ENCODE measurements around the gene MPV17L. TPM values are rescaled to one million over a fixed set of nuclear protein-coding genes. Genes with fewer than 3 reads are reported as not detected.

The MPV17L gene
- total RNA-seq, 5 donors from 2014 or later (not counting 1 experiment from before 2014, with no cell fraction given), result 0.09 to 0.19 (median 0.13) TPM; not detected in 2

DNA sequence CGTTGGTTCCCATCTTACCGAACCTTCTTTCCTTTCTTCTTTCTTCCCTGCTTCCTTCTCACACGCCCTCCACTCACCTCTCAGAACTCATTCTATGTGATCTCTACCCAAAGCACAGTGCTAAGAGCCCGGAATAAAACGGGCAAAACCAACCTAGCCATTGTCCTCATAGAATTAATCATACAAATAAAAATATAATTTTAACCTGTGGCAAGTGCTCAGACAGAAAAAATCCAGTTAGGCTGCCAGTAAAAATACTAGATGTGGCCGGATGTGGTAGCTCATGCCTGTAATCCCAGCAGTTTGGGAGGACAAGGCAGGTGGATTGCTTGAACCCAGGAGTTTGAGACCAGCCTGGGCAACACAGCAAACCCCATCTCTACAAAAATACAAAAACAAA, 65.8 kb downstream of the MPV17L start:
- peaks cover 1 to 13% of the 10 kb centered on the region in 2 donors for H3K27me3 Mint-ChIP-seq
- H3K4me3 ChIP-seq (ENCODE audit: control insufficient read depth in 1 of 2, extremely low read depth in 1 of 2, low read length in 1 of 2), result no peak overlapping the region
- POLR2A ChIA-PET, result no interaction called here
- WGBS (ENCODE audit: insufficient coverage), result 92% methylated on average over 2 of the region's 6 CpGs
- H3K4me1 Mint-ChIP-seq, result no peaks in the 10 kb centered on the region
- H3K36me3 ChIP-seq (ENCODE audit: control insufficient read depth in 2 of 2, extremely low read depth in 1 of 2, insufficient read depth in 1 of 2, low read length in 1 of 2), result no peaks in the 10 kb centered on the region
- ATAC-seq (replicated peaks in 1 of 4) (no peak), DNase-seq (no peak)
- no peak overlapping the region for H3K4me3 Mint-ChIP-seq
- H3K4me1 ChIP-seq (ENCODE audit: control insufficient read depth in 1 of 2, extremely low read depth in 1 of 2, insufficient read depth in 2 of 2, low read length in 2 of 2), result no peaks in the 10 kb centered on the region
- no peak overlapping the region for H3K27ac Mint-ChIP-seq
- H3K27ac ChIP-seq (ENCODE audit: low read length), result no peak overlapping the region
- H3K36me3 Mint-ChIP-seq, result no peaks in the 10 kb centered on the region
- no peaks in the 10 kb centered on the region for H3K9me3 Mint-ChIP-seq
- no peaks in the 10 kb centered on the region for H3K27me3 ChIP-seq (replicated peaks in 1 of 2; ENCODE audit: control insufficient read depth in 2 of 2, extremely low read depth in 1 of 2, insufficient read depth in 2 of 2, low read length in 1 of 2)
- CTCF ChIA-PET, result no interaction called here
- H3K9me3 ChIP-seq, result no peaks in the 10 kb centered on the region

Other genes with a start within 250 kb of the MPV17L start
- gene NPIPA5, start 17.5 kb upstream of the MPV17L start, total RNA-seq, result 10 to 100 TPM in 1 of 5 donors, 1 to 10 TPM in 4; 1.0 to 16.7 (median 6.5) TPM
- 1 to 10 TPM; 2.1 to 9.6 (median 5.6) TPM for gene BMERB1, start 38.8 kb downstream of the MPV17L start, total RNA-seq
- gene MARF1, start 247.4 kb downstream of the MPV17L start, total RNA-seq, result 100 to 1,000 TPM; 151 to 180 (median 177) TPM

Measured in T-cell (primary cell).